HG03558 (cell line): Measurements from ENCODE around the gene GALNT7.

Experiments
- ATAC-seq: cut with Tn5 transposase; IDR thresholded peaks from one replicate; pipeline ENCODE4 v1.9.1; 2021; ENCODE audit warnings: moderate number of reproducible peaks; ENCODE audit not compliant: unreplicated experiment; ENCODE audit errors: extremely low read depth

The GALNT7 gene

GRCh38 chr4:173371292-173372192 lies 202.9 kb downstream of the GALNT7 start:
- peak; percentile 4 for ATAC-seq
